NCI-H2029 treated with DMSO at 0.1 percent for 48 hours (cell line): ENCODE measurements around the gene IQCM.
"Not testable (repeated sequence)": the region's sequence is repeated elsewhere in the genome, so short reads cannot be mapped to it uniquely, and the experiment has no call there.

Experiments used
- DNase-seq: peaks from one replicate; lab custom pipeline; 2025; lab: John Stamatoyannopoulos, UW

The IQCM gene

DNA sequence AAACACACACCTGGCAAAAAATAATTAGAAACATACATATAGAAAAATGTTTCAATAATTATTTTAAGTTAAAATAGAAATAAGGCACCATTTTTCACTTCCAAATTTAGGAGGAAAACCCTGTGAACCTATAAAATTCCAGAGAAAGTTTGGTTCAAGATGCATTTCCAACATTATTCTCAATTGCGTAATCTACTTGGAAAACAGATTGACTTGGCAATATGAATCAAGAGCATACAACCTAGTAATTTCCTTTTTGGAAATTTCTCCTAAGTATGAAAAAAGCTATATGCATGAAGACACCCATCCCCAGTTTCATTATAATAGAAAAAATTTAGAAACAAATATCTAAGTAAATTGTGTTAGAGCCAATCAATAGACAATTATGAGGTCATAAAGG lies 242.9 kb downstream of the IQCM start:
- DNase-seq: no peak

DNA sequence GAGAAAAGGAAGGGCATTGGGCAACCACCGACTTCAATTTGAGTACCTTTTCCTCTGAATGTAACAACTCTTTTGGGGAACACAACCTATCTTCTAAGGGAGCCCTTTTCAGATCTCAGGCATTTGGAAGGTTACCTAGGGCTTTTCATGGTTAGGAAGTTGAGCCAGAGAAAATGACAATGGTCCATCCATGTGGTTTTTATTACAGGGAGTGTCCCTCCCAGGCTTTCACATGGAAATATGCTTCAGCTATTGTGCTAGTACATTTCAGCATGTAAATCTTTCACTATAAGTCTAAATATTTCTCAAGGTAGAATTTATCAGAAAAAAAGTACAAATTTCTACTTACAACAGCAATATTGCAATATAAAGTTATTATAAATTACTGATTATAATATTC lies 259.8 kb downstream of the IQCM start:
- no peak for DNase-seq

DNA sequence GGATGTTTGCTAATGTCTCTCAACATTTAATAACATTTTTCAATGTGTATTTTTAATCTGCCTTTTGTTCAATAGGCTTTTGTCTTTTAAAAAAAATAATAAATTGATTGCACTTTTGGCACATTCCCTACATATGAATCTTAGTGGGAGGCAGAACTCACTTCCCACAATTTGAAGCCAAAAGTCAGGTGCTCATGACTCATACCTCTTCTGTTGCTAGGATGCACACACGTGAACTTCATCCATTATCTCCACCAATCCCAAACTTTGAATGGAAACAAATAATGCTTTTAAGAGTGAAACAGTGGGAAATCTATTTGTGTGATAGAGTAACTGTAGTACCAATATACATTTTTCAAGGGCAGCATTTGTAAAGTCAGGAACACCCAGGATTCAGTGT lies 260.5 kb downstream of the IQCM start:
- no peak for DNase-seq

DNA sequence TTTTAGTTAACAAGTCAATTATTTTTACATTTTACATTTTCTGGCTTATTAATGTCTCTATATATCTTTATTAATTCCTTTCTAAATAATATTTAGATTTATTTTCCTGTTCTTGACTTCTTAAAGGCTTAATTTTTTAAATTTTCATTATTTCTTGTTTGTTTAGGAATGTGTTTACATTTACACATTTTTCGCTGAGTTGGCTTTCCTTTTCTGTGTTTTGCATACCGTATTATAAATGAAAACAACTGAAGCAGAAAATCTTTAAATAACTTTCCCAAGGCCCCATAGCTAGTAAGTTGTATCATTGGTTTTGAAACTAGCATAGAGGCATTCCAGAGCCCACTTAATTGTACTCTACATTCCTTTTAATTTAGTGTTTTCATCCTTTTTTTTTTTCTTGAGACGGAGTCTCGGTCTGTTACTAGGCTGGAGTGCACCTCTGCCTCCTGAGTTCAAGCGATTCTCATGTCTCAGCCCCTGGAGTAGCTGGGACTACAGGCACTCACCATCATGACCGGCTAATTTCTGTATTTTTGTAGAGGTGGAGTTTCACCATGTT lies 261.6 kb downstream of the IQCM start:
- DNase-seq: no peak

DNA sequence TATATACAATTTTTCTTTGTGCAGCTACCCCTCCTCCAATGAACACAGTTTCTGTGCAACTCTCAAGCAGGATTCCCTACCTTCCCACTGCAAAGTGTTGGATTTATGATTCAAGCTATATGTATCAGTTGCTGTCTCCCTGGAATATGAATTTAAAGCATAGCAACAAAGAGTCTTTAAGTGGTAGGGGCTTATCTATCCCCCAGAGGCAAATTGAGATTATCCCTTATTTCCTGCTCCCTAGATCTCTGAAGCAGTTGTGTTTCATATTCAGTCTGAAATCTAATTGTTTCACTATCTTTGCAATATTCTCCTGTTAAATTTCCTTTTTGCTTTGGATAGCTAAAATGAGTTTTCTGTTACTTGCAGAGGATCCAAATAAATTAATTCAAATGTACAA lies 263.0 kb downstream of the IQCM start:
- no peak for DNase-seq

DNA sequence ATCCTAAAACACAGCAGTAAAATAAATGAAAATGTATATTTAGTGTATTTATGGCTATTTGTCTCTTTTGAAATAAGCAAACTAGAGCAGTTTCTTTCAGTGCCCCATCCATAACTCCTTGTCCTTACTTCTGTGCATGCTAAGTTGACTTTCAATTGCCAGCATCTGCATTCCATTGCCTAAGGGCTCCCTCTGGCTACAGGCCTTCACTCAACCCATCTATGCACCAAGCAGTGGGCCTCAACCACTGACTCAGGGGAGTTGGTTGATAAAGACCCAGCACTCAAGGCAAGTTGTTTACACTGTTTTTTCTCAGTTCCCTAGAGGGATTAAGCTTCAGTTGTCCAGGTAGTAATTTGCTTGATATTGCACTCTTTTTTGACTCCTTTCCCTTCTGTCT lies 265.7 kb downstream of the IQCM start:
- no peak for DNase-seq

DNA sequence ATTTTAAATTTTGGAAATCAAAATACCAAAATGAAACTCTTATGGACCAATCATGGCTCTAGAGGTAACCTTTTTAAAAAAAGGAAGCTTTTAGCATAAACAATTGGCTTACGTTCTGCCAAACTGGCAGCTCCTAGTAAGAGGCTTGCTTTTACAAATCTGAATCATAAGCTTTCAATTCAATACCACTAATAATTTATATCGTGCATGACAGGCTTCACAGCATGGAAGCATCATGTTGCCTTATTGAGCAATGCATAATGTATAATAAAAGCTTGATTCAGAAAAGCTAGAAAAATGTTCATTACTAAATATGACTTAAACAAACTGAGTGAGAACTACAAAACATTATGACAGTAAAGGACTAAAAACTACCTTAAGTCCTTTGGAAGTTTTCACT lies 280.9 kb downstream of the IQCM start:
- no peak for DNase-seq

DNA sequence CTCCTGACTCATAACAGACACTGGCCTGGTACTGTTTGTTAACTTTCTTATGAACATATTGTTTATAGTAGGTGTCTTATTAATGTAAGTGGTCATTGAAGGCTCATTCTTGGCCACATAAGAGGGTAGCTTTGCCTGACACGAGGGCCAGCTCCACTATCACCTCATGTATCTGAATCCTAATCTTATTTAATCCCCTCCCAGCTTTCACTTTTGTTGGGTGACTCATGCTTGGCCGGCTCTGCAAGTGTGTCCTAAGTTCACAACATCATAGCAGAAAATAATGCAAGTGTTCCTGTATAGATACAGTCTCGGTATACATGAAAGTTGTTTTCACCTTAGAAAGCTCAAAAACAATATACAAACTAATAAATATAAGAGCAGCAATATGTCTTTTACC lies 283.8 kb downstream of the IQCM start:
- DNase-seq: no peak

DNA sequence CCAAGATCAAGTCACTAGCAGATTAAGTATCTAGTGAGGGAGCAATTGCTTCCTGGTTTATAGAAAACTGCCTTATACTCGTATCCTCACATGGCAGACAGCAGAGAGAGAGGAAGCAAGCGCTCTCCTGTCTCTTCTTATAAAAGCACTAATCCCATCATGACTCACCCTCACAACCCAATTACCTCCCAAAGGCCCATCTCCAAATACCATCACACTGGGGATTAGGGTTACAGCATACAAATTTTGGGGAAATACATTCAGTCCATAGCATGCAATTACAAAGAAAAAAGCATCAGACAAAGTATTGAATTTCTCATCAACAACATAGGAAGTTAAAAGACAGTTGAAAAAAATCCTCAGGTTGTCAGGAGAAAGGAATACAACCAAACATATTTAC lies 292.6 kb downstream of the IQCM start:
- no peak for DNase-seq

DNA sequence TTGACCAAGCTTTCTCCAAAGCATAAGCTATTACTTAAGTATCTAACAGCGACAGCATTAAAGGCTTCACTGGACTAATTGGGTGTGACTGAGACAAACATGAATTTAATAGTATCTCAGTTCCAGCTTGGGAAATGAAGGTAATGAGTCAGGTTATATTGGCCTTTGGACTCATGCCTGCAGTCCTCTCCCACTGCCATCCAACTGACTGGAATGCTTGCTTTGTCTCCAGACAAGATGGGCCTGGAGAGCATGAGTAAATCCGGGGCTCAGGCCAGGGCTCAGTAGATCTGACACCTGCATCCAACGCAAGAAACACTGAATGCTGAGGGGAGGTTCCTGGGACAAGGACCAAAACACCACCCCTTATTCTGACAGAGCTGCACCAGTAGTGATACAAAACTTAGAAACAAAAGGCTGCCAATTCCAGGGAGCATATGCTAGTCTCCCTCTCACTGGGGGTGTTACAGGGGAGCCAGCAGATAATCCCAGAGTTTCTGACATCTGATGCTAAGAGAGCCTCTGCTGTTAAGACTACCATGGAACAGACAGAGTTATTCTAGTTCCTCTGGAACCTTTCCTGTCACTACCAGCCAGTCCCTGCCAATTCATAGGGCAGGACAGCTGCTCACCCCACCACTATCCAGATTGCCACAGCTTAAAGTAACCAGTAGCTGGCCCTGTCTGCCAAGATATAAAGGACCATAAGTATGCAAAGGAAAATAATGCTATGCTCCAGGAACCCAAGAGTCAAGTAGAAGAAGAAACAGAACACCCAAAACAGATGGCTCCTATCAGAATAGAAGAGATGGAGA lies 293.8 kb downstream of the IQCM start:
- DNase-seq: no peak

DNA sequence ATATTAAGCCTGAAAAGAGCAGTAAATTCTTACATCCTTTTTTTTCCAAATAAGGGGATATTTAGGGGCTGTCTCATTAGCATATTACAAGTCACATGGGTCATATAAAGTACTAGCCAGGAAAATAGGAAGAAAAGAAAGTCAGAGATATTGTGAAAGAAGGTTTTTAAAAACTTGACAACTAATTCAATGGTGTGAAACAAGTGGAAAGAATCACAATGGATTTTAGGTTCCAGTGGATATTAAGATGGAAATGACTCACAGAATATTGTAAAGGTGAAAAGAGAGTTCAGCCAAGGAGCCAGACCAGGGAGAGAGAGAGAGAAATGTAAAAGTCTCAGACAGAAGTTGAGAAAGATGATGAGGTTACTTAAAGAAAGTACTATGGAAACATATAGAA lies 297.2 kb downstream of the IQCM start:
- DNase-seq: no peak

DNA sequence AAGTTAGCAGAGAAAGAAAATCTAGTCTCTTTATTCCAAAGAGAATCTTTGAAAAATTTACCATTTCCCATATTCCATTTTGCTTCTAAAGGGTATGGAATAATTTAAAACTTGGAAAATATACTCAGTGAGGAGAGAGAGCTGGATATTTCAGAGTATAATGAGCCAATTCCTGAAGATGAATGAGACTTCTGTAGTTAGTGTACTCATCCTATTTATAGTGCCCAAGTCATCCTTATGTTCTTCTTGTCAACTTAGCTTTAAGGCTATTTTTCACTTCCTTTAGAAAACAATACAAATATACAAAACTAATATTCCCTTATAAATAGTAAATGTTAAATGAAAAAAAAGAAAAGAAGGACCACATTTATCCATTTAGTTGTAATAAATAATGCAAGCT lies 302.6 kb downstream of the IQCM start:
- DNase-seq: no peak

DNA sequence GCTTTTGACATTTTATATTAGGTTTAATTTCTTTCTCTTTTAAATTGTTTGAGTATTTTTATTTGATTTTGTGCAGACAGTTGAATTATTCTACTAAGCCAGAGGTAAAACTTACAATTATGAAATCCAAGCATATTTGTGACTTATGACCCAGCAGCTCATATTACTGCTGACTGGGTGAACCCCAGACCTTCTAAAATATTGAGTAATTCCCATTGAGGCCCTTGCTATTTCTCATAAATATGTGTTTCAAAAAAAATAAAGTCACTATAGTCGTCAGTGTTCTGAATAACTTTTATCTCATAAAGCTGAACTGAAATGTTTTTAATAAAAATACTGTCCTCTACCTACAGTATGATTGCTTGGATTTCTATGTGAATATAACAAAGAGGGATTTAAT lies 303.1 kb downstream of the IQCM start:
- DNase-seq: no peak

DNA sequence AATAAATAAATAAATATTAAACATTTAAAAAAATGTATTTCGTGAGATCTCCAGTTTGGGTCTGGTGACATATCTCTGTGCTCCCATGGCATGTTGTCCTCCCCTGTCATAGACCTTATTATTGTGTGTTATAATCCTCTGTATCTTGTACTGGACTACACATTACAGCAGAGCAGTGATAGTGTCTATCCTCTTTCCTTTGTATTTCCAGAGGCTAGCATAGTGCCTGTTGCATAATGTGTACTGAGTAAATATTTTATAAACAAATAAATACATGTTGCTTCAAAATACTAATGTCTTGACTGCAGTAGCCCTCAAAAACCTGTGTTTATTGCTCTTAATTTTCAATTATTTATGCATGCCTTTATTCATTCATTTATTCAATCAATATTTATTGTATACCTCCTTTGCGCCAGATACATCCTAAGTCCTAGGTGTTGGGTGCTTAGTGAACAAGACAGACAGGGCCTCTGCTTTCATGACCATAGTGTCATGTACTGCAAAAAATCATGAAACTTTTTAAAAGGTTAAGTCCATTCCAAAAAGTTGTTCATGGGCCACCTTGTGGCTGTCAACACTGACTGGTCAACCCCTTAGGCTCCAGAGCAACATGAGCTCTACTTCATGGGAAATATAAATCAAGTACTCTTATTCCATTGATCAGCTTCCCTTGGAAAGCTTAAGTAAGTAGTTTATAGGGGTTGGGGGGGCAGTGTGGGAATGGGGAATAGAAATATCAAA lies 303.9 kb downstream of the IQCM start:
- no peak for DNase-seq

DNA sequence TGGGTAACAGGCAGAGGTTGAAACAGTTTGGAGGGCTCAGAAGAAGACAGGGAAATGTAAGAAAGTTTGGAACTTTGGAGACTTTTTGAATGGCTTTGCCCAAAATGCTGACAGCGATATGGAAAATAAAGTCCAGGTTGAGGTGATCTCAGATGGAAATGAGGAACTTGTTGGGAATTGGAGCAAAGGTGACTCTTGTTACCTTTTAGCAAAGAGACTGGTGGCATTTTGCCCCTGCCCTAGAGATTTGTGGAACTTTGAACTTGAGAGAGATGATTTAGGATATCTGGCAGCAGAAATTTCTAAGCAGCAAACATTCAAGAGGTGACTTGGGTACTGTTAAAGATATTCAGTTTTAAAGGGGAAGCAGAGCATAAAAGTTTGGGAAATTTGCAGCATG lies 308.3 kb downstream of the IQCM start:
- DNase-seq: not testable (repeated sequence)

DNA sequence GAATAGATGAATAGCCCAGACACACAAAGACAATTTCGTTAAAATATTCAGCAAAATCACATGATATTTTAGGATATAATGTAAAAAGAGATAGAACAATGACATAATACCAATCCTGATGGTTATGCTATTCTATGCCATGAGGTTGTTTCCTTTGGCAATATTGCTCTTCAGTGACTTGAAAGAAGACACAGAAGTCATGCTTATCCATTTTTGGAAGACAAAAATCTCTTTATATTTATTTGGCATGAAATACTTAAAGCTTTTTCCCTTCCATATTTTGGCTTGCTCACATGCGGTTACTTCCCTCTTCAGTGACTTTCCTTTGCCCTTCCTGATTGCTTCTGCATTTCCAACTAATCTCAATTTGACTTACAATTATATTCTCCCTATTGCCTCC lies 314.8 kb downstream of the IQCM start:
- no peak for DNase-seq

DNA sequence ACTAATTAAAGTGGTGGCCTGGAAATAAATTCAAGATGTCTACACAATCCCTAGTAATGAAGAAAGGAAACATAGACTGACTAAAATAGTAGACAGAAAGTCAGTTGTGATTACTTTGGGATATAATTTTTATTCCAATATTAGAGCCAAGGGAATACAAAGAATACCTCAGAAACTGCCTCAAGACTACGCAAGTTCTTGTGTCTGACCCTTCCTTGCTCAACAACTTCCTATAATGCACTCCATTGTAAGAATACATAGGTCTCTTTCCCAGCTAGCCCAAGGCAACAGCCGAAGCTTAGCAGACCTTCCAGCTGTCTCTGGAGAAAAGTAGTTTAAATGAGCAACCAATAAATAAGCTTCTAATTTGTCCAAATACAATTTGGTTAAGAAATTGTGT lies 315.9 kb downstream of the IQCM start:
- no peak for DNase-seq

DNA sequence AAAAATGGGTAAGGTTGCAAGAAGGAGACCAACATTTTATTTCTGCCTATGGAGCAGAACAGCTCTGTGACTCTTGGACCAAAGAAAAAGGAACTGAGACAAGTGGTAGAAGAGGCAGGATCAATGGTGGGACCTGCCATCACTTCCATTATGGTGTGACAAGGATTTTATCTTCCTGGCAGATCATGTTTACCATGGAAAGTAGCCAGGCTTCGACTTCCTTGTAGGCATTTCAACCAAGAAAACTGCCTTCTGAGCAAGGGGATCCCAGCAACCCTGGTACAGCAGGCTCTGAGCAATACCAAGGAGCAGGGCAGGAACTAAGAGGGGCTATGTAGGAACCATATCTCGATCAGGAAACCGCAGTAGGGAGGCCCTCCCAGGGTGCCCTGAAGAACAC lies 317.4 kb downstream of the IQCM start:
- no peak for DNase-seq

DNA sequence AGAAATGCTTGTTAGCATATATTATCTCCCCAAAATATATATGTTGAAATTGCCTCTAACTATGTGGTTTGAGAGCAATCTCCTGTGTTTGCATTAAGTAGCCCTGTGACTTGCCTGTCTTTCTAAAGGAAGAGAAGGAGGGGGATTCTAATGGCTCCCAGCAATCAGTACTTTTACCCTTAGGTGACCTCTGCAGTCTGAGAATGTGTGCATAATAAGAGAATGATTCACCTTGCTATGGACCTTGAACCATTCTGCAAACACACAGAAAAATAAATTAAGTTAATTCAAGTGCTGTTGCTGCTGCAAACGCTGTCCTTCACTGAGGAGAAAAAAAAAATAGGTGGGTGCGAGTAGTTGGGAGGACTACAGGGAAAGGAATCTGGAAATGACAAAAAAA lies 322.2 kb downstream of the IQCM start:
- no peak for DNase-seq

DNA sequence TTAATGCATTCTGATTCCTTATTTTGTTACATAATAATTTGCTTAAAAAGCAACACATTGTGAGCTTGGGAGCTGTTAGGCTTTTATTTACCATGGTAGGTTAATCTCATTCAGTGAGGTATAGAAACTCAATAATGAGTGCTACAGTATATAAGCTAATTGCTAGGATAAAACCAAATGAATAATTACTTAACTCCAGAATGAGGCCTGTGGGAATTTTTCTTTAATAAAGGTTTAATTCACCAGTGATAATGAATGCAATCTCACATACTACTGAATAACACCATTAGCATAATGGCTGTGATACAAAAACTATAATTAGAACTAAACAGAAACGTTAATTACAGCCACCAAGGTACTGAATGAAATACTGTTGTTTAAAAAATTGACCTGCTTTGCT lies 326.3 kb downstream of the IQCM start:
- DNase-seq: no peak

DNA sequence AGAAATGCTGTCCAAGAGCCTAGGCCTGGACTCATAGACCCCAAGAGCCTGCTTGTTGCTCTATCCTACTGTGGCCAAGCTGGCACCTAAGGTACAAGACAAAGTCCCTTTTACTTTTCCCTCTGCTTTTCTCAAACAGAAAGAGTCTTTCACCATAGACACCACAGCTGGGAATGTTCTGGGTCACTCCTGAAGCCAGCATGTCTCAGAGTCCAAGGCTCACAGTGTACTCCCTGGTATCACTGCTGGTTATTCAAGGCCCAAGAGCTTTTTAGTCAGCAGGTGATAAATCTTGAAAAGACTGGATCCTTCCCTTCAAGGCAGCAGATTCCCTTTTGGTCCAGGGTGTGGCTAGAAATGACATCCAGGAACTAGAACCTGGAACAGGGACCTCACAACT lies 328.8 kb downstream of the IQCM start:
- DNase-seq: no peak

DNA sequence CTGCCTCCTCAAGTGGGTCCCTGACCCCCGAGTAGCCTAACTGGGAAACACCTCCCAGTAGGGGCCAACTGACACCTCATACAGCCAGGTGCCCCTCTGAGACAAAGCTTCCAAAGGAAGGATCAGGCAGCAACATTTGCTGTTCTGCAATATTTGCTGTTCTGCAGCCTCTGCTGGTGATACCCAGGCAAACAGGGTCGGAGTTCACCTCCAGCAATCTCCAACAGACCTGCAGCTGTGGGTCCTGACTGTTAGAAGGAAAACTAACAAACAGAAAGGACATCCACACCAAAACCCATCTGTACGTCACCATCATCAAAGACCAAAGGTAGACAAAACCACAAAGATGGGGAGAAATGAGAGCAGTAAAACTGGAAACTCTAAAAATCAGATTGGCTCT lies 347.0 kb downstream of the IQCM start:
- DNase-seq: not testable (repeated sequence)

DNA sequence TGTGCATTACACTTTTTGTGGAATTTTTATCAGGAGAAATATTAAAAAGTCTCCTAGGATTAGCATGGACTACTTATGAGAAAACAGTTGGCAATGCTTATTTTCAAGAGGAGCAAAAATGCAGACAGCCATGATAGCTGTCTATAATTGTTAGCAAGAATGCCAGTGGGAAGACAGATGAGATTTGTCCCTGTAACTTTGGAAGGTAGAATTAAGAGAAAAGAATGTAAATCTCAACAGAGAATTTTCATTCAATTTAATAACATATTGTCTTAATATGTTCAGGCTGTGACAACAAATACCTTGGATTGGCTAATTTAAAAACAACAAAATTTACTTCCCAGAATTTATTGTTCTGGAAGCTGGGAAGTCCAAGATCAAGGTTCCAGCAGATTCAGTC lies 349.2 kb downstream of the IQCM start:
- DNase-seq: no peak
